IMR-90 (cell line): ENCODE results near the gene CEP170B. TPM values are rescaled to one million over a fixed set of nuclear protein-coding genes. Genes with fewer than 3 reads are reported as not detected.

ENCODE experiments used
- ATAC-seq: fragments of 200-7000 bp; cut with Tn5 transposase; 2 replicates; pipeline ENCODE4 v1.9.1; 2020; ENCODE audit warnings: low read depth, mild to moderate bottlenecking, moderate library complexity
- BruUV-seq: library from RNA; stranded (reverse); fragments of 400-500 nt; replicated peaks from 2 replicates; lab custom pipeline; 2021; lab: Mats Ljungman, UMichigan
- CTCF ChIA-PET: fragments of 300-600 bp; formaldehyde crosslinking; extraction: SDS; loops from one replicate; lab custom pipeline; 2021; ENCODE audit warnings: antibody characterized with exemption; lab: Yijun Ruan, JAX
- POLR2A ChIA-PET: fragments of 300-600 bp; sonication (Branson Sonifier 250); formaldehyde crosslinking; loops from one replicate; lab custom pipeline; 2022; ENCODE audit warnings: antibody characterized with exemption; ENCODE audit not compliant: unreplicated experiment; lab: Charles Lee
- DNase-seq: peaks from one replicate; pipeline ENCODE4 v3.0.0; 2013
- H2AFZ ChIP-seq: replicated peaks from 2 replicates; pipeline ENCODE3; 2013; ENCODE audit warnings: low read length, mild to moderate bottlenecking; ENCODE audit not compliant: poor library complexity
- H2AK5ac ChIP-seq: 2 replicates; pipeline ENCODE4 v1.6.1; 2013; ENCODE audit warnings: low read depth, low read length, inconsistent platforms
- H2AK9ac ChIP-seq: replicated peaks from 2 replicates; pipeline ENCODE3; 2013; ENCODE audit warnings: mild to moderate bottlenecking, low read depth, low read length, moderate library complexity; ENCODE audit not compliant: poor library complexity
- H2BK120ac ChIP-seq: 2 replicates; pipeline ENCODE4 v1.6.1; 2013; ENCODE audit warnings: low read depth, low read length, inconsistent platforms
- H2BK15ac ChIP-seq: 3 replicates; pipeline ENCODE4 v1.6.1; 2013; ENCODE audit warnings: low read depth, low read length, inconsistent platforms
- H2BK20ac ChIP-seq: 2 replicates; pipeline ENCODE4 v1.6.1; 2013; ENCODE audit warnings: low read depth, mild to moderate bottlenecking, inconsistent platforms, low read length, moderate library complexity
- H2BK5ac ChIP-seq: 2 replicates; pipeline ENCODE4 v1.6.1; 2013; ENCODE audit warnings: mild to moderate bottlenecking, low read depth, low read length, inconsistent platforms; ENCODE audit not compliant: poor library complexity, severe bottlenecking
- H3K14ac ChIP-seq: replicated peaks from 2 replicates; pipeline ENCODE4 v1.6.1; 2013; ENCODE audit warnings: low read depth, low read length, inconsistent platforms
- H3K18ac ChIP-seq: 2 replicates; pipeline ENCODE4 v1.6.1; 2013; ENCODE audit warnings: low read depth, low read length, control low read depth
- H3K23ac ChIP-seq: 2 replicates; pipeline ENCODE4 v1.6.1; 2013; ENCODE audit warnings: low read depth, low read length, inconsistent platforms
- H3K27ac ChIP-seq: 2 replicates; pipeline ENCODE4 v1.5.1; 2013; ENCODE audit warnings: mild to moderate bottlenecking, control low read depth, low read length; ENCODE audit not compliant: insufficient read depth
- H3K27me3 ChIP-seq: 2 replicates; pipeline ENCODE4 v1.6.1; 2013; ENCODE audit warnings: low read length; ENCODE audit not compliant: control insufficient read depth, insufficient read depth
- H3K36me3 ChIP-seq: 2 replicates; pipeline ENCODE4 v1.6.1; 2013; ENCODE audit warnings: low read length, mixed read lengths; ENCODE audit not compliant: control insufficient read depth, insufficient read depth
- H3K4ac ChIP-seq: 2 replicates; pipeline ENCODE4 v1.6.1; 2013; ENCODE audit warnings: low read depth, low read length, inconsistent platforms
- H3K4me1 ChIP-seq: 2 replicates; pipeline ENCODE4 v1.6.1; 2013; ENCODE audit warnings: low read length, mixed read lengths; ENCODE audit not compliant: control insufficient read depth, insufficient read depth
- H3K4me2 ChIP-seq: 2 replicates; pipeline ENCODE4 v1.6.1; 2013; ENCODE audit warnings: low read depth, mild to moderate bottlenecking, control low read depth, low read length, moderate library complexity
- H3K4me3 ChIP-seq: 2 replicates; pipeline ENCODE4 v1.5.1; 2013; ENCODE audit warnings: low read depth, mild to moderate bottlenecking, control low read depth, low read length, moderate library complexity; ENCODE audit not compliant: insufficient read depth
- H3K56ac ChIP-seq: 2 replicates; pipeline ENCODE4 v1.6.1; 2013; ENCODE audit warnings: low read length, inconsistent platforms; ENCODE audit not compliant: insufficient read depth; ENCODE audit errors: extremely low read depth
- H3K79me1 ChIP-seq, 2 experiments: 2 replicates each; pipeline ENCODE4 v1.6.1; 2013; ENCODE audit warnings: low read length in 2 of 2, inconsistent platforms in 1 of 2, low read depth in 1 of 2
- H3K9ac ChIP-seq: 2 replicates; pipeline ENCODE4 v1.6.1; 2013; ENCODE audit warnings: low read depth, low read length, control low read depth
- H3K9me1 ChIP-seq: 2 replicates; pipeline ENCODE4 v1.6.1; 2013; ENCODE audit warnings: low read length, inconsistent platforms; ENCODE audit not compliant: insufficient read depth
- H3K9me3 ChIP-seq: 2 replicates; pipeline ENCODE4 v1.6.1; 2013; ENCODE audit warnings: low read length; ENCODE audit not compliant: control insufficient read depth, insufficient read depth
- H4K20me1 ChIP-seq: 2 replicates; pipeline ENCODE4 v1.6.1; 2013; ENCODE audit warnings: low read length, inconsistent platforms; ENCODE audit not compliant: insufficient read depth
- H4K5ac ChIP-seq: 2 replicates; pipeline ENCODE4 v1.6.1; 2013; ENCODE audit warnings: mild to moderate bottlenecking, low read depth, low read length, control low read depth
- H4K8ac ChIP-seq, 2 experiments: 2 replicates each; pipeline ENCODE4 v1.6.1; 2013; ENCODE audit warnings: low read depth in 2 of 2, low read length in 2 of 2, control low read depth in 1 of 2, inconsistent platforms in 1 of 2
- H4K91ac ChIP-seq: 2 replicates; pipeline ENCODE4 v1.6.1; 2013; ENCODE audit warnings: low read depth, low read length, inconsistent platforms; ENCODE audit not compliant: insufficient read depth
- BHLHE40 ChIP-seq: fragments of 150-350 bp; IDR thresholded peaks from 2 replicates; pipeline ENCODE4 v1.6.1; 2016; ENCODE audit warnings: mild to moderate bottlenecking, low read depth, low read length
- MAZ ChIP-seq: IDR thresholded peaks from 2 replicates; pipeline ENCODE4 v1.6.1; 2012; ENCODE audit warnings: low read depth, mild to moderate bottlenecking, low read length, improper control_type of control experiment, moderate library complexity, borderline replicate concordance
- RAD21 ChIP-seq: IDR thresholded peaks from 2 replicates; pipeline ENCODE4 v1.6.1; 2012; ENCODE audit warnings: low read length, improper control_type of control experiment
- SMC3 ChIP-seq: fragments of 150-350 bp; IDR thresholded peaks from 2 replicates; pipeline ENCODE4 v1.6.1; 2016; ENCODE audit warnings: low read depth, mild to moderate bottlenecking, antibody characterized with exemption, low read length, moderate library complexity
- WGBS, 2 experiments: methylation state at CpG; one replicate each; pipeline versions ENCODE4 v1.1.5 to v1.1.7; 2013; ENCODE audit warnings: missing lambda C conversion rate in 2 of 2; ENCODE audit not compliant: insufficient read length in 1 of 2; ENCODE audit errors: extremely low coverage in 2 of 2; 5-methylcytosine and 5-hydroxymethylcytosine counted together
- dilution Hi-C: fragments of 300-500 bp; cut with HindIII; formaldehyde crosslinking; loops from one replicate; pipeline ENCODE4 v1.14.3; 2018; ENCODE audit warnings: low sequenced_read_pairs; ENCODE audit not compliant: unreplicated experiment
- in situ Hi-C: fragments of 300-500 bp; cut with MboI; formaldehyde crosslinking; loops from 3 replicates; pipeline ENCODE4 v1.14.3; 2019; ENCODE audit warnings: low sequenced_read_pairs, inconsistent platforms, mixed read lengths
- intact Hi-C: fragments of 100-400 bp; cut with micrococcal nuclease; formaldehyde crosslinking; loops from 2 replicates; pipeline ENCODE4 v1.10.0; 2022
- polyA plus RNA-seq, 3 experiments: library from polyadenylated mRNA; depleted of rRNA; stranded (reverse); fragments of >200 nt; gene quantifications; 2 replicates each; pipeline ENCODE4 v1.2.3, GENCODE V29; 2012; ENCODE audit warnings: low replicate concordance in 1 of 3
- total RNA-seq: library from RNA; depleted of rRNA; stranded (reverse); fragments of >200 nt; gene quantifications from 2 replicates; pipeline ENCODE4 v1.2.3, GENCODE V29; 2012
- TF ChIP-seq, protein P1 (sequence below): conservative IDR thresholded peaks from 2 replicates; pipeline ENCODE4 v1.5.1; 2012; ENCODE audit warnings: mild to moderate bottlenecking, low read depth, low read length, improper control_type of control experiment
- TF ChIP-seq, protein P2 (sequence below): fragments of 150-350 bp; IDR thresholded peaks from 2 replicates; pipeline ENCODE4 v1.6.1; 2016; ENCODE audit warnings: low read depth, mild to moderate bottlenecking, low read length, moderate library complexity, borderline replicate concordance

The CEP170B gene
- total and polyA plus RNA-seq, 2 of the 4 experiments (the other 2 are of a cell fraction): 3.6 to 13.1 TPM

DNA sequence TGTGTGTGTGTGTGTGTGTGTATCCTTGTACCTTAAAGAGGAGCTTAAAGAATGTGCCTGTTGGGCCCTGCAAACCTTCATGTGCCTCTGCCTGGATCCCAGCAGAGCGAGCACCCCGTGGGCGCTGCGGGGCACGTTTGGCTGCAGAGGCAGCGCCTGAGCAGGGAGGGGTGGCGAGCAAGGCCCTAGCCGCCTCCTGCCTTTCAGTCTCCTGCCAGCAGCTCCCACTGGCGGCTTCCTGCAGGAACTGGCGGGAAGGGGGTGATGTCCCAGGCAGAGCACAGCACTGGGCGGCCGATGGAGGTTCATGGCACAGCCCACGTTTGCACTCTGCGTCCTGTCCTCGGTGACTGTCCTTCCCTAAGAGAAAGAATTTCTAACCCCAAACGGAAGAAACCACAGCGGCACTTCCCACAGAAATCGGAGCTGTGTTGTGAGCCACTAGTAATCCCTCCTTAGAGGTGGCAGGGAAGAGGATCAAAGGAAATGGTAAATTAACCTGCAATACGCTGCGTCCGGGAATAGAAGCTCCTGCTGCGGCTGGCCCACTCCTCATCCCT lies 44.3 kb upstream of the CEP170B start:
- no peak overlapping the region for H3K9ac ChIP-seq
- no peak overlapping the region for H3K27ac ChIP-seq
- WGBS, 2 experiments: 18% methylated on average over 2 of the region's 22 CpGs; no CpG with 5 or more reads in 1 of the 2 experiments
- no peaks in the 10 kb centered on the region for H4K20me1 ChIP-seq
- H2BK20ac ChIP-seq: no peak overlapping the region
- H2AFZ ChIP-seq: peak overlapping the region; percentile 64
- H3K9me1 ChIP-seq: no peaks in the 10 kb centered on the region
- H3K23ac ChIP-seq: no peak overlapping the region
- peak overlapping the region in 1 of 2 experiments; percentile 46; a peak in 1 of 4 replicates for H4K8ac ChIP-seq
- DNase-seq (peak; percentile 72), ATAC-seq (peak; percentile 59)
- no peak overlapping the region for H4K91ac ChIP-seq
- H4K5ac ChIP-seq: no peak overlapping the region
- H3K14ac ChIP-seq: no peak overlapping the region
- H3K18ac ChIP-seq: no peak overlapping the region
- H3K56ac ChIP-seq: no peak overlapping the region
- H3K27me3 ChIP-seq: no peaks in the 10 kb centered on the region
- peaks cover 6 to 17% of the 10 kb centered on the region in 2 experiments; a peak in 2 of 4 replicates for H3K79me1 ChIP-seq
- no peak overlapping the region for H3K4ac ChIP-seq
- no peaks in the 10 kb centered on the region for H3K36me3 ChIP-seq
- H2AK9ac ChIP-seq: no peak overlapping the region
- H2BK15ac ChIP-seq: no peak overlapping the region
- no peak overlapping the region for H3K4me3 ChIP-seq
- BruUV-seq: no TSS peak
- intact Hi-C loops: loop anchor here (1.0 kb wide), 1 partner anchor 52 kb away; no protein-coding TSS in a partner anchor
- dilution Hi-C loops: no loop called here
- no peaks in the 10 kb centered on the region for H3K9me3 ChIP-seq
- peaks cover 4% of the 10 kb centered on the region for H3K4me1 ChIP-seq
- POLR2A ChIA-PET: no interaction called here
- in situ Hi-C loops: loop anchor here (5.0 kb wide), 1 partner anchor 53 kb away; no protein-coding TSS in a partner anchor
- no peak overlapping the region for H3K4me2 ChIP-seq
- CTCF ChIA-PET: interaction anchor here (0.7 to 0.8 kb wide), 2 partner anchors 11 to 427 kb away, joined by 3 read pairs; no protein-coding TSS in a partner anchor
- H2BK120ac ChIP-seq: no peak overlapping the region
- TF ChIP-seq, protein P1, sequence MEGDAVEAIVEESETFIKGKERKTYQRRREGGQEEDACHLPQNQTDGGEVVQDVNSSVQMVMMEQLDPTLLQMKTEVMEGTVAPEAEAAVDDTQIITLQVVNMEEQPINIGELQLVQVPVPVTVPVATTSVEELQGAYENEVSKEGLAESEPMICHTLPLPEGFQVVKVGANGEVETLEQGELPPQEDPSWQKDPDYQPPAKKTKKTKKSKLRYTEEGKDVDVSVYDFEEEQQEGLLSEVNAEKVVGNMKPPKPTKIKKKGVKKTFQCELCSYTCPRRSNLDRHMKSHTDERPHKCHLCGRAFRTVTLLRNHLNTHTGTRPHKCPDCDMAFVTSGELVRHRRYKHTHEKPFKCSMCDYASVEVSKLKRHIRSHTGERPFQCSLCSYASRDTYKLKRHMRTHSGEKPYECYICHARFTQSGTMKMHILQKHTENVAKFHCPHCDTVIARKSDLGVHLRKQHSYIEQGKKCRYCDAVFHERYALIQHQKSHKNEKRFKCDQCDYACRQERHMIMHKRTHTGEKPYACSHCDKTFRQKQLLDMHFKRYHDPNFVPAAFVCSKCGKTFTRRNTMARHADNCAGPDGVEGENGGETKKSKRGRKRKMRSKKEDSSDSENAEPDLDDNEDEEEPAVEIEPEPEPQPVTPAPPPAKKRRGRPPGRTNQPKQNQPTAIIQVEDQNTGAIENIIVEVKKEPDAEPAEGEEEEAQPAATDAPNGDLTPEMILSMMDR: peak; percentile 71
- peak; percentile 72; the same call in 1 of the 2 replicates for TF ChIP-seq MAZ
- TF ChIP-seq RAD21: peak; percentile 71
- TF ChIP-seq SMC3: peak; percentile 60
- TF ChIP-seq, protein P2, sequence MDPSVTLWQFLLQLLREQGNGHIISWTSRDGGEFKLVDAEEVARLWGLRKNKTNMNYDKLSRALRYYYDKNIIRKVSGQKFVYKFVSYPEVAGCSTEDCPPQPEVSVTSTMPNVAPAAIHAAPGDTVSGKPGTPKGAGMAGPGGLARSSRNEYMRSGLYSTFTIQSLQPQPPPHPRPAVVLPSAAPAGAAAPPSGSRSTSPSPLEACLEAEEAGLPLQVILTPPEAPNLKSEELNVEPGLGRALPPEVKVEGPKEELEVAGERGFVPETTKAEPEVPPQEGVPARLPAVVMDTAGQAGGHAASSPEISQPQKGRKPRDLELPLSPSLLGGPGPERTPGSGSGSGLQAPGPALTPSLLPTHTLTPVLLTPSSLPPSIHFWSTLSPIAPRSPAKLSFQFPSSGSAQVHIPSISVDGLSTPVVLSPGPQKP: no peak
- TF ChIP-seq BHLHE40: peak; percentile 57; the same call in 1 of the 2 replicates
- H2BK5ac ChIP-seq: no peak overlapping the region
- no peak overlapping the region; the same call in 1 of the 2 replicates for H2AK5ac ChIP-seq
